ENCODE data around the gene RPS16.

The RPS16 gene

DNA sequence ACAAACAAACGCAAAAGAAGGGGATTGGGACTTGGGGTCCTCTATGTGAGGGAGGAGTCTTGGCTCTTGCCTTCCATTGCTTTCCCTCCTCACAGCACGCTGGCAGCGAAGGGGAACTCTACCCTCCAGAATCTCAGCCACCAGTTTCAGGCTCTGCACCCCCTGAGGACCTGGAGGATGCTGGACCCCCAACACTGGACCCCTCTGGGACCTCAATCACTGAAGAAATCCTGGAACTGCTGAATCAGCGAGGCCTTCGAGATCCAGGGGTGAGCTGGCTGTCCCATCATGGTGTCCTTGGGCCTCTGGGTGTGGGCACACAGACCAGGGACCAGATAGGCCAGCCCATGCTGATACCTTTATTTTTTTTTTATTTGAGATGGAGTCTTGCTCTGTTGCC, 13.7 kb downstream of the RPS16 start:
- DNase-seq (ENCODE audit: low read depth in 2 of 2) = no peak

DNA sequence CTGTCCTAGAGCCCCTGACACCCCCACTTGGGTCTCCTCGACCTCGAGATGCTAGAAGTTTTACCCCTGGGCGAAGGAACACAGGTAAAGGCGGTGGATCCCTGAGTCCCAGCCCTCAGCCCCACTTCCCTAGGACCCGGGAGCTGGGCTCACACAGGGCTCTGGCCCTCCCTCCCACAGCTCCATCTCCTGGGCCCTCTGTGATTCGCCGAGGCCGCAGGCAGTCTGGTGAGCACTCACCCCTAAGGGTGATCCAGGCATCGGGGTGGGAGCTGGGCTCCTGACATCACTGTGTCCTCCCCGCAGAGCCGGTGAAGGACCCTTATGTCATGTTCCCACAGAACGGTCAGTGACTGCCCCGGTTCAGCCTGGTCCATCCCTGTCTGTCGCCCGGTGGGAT, 15.0 kb downstream of the RPS16 start:
- DNase-seq (ENCODE audit: low read depth in 2 of 2) = no peak

DNA sequence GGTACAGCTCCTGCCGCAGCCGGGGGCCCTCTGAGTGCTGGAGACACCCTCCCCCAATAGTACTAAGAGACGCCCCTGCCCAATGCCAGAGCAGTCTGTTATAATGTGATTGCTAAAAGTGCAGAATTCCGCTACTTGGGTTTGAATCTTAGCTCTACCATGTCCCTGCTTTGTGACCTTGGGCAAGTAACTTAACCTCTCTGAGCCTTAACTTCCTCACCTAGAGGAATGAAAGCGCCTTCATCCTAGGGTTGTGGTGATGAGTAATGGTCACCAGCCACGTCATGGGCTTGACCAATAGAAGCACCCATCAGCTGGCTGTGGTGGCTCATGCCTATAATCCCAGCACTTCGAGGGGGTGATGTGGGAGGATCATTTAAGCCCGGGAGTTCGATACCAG, 16.7 kb downstream of the RPS16 start:
- DNase-seq (ENCODE audit: low read depth in 2 of 2) = no peak

DNA sequence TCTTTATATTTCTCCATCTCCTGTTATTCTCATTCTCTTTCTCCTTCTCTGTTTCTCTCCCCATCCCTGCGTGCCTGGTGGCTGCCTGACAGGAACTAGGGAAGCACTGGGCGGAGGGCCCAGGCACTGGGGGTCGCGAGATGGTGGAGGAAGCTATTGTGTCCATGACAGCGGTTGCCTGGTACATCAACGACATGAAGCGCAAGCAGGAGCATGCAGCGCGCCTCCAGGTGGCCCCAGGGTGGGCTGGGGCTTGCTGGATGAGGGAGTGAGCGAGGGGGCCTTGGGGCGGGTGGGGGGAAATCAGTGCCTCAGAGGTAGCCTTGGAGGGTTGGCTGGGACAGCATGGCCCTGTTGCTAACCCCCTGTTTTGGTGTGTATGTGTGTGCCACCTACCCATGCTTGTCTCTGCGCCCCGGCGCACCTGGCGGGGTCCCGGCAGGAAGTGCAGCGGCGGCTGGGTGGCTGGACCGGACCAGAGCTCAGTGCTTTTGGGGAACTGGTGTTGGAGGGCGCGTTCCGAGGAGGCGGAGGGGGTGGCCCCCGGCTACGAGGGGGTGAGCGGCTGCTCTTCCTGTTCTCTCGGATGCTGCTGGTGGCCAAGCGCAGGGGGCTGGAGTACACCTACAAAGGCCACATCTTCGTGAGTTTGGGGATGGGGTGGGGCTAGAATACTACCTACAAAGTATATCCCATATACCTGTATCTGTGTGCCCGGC, 18.1 kb downstream of the RPS16 start:
- DNase-seq (ENCODE audit: low read depth in 2 of 2) = no peak

DNA sequence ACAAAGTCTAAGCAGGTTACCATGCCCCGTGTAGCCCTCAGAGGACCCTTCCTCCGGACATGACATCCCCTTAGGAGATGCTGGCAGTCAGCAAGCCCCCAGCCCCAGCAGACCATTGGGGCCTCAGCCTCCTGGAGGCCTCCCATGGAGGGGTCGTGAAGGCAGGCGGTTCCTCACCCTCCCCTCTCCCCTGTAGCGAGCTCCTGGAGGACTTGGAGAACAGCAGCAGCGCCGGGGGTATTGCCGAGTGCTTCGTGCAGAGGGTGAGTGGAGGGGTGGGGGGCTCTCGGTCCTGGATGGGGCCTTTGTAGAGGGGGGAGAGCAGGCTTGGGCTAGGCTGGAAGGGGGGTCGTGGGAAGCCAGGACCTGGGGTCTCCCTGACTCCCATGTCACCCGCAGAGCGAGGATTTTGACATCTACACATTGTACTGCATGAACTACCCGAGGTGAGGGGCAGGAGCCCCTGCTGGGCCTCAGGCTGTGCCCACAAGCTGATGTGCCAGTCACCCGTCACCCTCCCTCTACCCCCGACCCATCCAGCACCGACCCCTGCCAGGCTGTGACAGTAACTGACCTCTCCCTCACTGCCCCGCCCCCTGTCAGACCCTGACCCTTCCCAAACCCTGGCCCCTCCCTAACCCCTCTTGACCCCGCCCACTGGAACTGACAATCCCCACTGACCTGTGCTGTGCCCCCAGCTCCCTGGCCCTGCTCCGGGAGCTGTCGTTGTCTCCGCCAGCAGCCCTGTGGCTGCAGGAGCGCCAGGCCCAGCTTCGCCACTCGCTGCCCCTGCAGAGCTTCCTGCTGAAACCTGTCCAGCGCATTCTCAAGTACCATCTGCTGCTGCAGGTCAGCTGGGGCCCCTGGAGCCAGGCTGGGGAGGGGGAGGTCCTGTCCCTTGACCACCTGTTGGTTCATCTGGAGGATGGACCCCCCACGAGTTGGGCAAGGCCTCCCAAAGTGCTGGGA, 19.3 kb downstream of the RPS16 start:
- DNase-seq (ENCODE audit: low read depth in 2 of 2) = no peak

DNA sequence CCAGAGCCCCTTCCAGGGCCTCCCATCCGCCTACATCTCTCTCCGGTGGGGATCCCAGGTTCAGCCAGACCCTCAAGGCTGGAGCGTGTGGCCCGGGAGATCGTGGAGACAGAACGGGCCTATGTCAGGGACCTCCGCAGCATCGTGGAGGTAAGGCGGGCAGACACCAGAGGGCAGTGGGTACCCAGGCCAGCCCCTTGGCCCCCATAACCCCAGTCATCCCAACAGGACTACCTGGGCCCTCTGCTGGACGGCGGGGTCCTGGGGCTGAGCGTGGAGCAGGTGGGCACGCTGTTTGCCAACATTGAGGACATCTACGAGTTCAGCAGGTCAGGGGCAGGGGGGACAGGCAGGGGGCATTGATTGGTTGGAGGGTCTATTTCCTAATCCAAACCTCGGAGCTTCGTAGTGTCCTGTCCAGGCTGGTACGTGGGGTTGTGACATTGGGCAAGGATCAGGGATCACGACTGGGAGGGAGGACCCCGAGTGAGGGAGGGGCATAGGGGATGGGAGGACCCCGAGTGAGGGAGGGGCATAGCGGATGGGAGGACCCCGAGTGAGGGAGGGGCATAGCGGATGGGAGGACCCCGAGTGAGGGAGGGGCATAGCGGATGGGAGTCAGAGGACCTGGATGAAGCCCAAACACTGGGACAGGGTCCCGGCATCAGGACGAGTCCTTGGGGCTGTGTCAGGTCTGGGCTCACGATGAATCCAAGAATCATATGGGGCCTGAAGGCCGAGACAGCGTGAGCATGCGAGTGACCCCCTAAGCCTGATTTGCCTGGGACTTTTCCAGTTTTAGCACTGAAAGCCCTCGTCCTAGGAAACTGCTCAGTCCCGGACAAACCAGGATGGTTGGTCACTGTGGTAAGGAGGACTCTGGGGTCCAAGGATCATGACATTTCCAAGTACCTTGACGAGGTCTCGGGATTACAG, 20.4 kb downstream of the RPS16 start:
- no peak for DNase-seq (ENCODE audit: low read depth in 2 of 2)

DNA sequence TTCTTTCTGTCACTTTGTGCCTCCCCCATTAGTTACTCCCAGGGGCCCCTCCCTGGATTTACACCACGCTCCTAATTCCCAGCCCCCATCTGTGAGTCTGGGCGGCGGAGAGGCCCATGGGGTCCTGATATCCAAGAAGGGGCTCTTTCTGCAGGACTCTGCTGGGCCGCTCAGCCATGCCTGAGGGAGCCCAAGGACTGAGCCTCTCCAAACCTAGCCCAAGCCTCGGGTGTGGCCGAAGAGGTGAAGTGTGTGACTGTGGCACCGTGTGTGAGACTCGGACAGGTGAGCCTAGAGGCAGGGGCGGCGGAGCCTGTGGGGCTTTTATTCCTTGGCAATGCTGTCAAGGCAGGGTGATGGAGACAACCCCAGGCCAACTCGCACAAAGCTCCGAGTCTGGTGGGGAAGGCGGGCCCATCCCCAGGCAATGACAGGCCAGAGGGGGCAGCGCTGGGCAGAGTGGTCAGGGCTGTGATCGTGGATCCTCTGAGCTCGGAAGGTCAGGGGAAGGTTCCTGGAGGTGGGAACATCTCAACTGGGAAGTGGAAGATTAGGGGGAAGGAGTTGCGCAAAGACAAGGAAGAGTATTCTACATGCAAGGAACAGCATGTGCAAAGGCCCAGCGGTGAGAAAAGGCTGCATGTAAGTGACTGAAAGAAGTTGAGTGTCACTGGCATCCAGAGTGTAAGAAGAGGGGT, 21.7 kb downstream of the RPS16 start:
- DNase-seq (ENCODE audit: low read depth in 2 of 2) = no peak

DNA sequence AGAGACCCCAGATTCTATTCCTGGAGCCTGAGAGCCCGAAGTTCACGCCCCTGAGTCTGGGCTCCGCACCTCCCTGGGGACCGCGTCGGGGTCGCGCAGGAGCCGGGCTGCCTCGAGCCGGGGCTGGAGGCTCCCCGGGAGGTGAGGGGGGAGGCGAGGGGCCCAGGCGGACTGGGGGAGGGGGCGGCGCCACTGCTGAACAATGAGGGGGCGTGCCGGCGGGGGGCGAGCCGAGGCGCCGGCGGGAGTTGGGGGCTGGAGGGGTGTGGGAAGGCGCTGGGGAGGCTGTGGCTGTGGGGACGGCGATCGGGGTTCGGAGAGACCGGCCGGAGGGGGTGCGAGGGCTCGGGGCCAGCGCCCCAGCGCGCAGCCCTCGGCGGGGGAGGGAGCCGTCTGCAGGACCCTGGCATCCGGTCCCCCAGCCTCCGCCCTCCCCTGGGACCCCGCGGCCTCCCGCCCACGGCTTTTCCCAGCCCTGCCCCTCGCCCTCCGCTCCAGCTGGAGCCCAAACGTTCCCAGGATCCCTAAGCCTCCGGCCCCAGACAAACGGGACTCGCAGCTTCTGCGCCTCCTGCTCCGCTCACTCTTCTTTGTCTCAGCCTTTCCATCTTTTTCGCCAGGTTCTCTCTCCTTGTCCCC, 22.4 kb downstream of the RPS16 start:
- no peak for DNase-seq (ENCODE audit: low read depth in 2 of 2)

DNA sequence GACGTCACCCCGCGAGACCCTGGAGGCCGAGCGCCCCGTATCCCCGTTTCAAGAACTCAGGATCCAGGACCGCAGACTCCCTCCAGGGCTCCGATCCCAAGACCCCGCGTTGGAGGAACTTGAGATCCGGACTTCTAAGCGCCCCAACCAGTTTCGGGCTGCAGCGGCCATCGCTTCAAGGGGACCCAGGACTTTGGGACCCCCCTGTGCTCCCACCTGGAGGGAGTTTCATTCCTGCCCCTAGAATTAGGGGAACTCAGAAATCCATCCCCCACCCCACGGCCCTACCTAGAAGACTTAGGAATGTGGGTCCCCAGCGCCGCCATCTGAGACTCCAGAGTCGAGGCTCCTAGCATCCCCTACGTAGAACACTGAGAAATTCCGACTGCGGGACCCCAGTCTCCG, 22.9 kb downstream of the RPS16 start:
- DNase-seq (ENCODE audit: low read depth in 2 of 2) = no peak

DNA sequence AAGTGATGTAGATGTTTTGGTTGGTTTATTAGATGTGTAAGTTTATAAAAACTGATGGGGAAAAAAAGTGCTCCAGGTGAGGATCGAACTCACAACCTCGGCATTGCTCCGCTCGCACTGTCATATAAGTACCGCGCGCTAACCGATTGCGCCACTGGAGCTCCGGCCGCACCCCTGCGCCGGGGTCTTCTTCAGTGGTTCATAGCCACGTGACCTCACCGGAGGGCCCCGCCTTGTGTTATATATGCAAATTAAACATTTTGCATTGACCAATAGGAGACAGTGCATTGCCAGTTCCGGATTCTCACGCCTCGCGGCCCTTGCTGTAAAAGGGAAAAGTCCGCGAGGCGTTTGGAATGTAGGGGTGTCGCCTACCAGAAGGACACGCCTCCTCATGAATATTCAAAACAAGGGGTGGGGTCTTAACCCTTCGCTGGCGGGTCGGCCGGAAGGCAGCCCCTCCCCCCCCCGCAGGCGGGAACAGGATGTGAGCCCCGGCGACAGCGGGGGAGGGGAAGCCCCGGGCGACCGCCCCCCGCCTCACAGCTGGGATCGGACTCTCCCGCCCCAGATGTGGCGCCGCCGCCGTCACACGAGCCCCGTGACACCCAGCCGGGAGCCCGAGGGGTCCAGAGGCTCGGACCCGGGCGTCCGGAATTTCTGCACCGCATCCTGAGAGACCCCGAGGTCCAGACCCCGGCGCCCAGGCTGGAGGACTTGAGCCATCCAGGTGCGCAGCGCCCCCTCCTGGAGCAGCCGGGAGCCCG, 23.5 kb downstream of the RPS16 start, which contains the start of gene PLEKHG2:
TSS of gene PLEKHG2 (plus strand) at position 570 of the 767 bp plus-strand sequence. CDS start 1,418 bp downstream, outside the sequence.
- peak; percentile 95 to 96 for DNase-seq (ENCODE audit: low read depth in 2 of 2)

DNA sequence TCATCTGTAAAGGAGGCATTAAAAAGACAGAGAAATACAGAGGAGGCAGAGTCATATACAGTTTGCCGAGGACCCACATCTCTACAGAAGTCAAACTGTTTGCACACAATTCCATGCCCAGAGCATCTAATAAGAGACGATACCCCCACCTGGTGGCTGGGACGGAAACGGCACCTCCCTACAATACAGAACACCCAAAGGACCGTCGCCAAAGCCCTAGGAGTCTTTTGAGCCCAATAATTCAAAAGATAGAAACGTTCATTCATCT, 24.0 kb downstream of the RPS16 start:
- peak; percentile 78 to 86 for DNase-seq (ENCODE audit: low read depth in 2 of 2)

DNA sequence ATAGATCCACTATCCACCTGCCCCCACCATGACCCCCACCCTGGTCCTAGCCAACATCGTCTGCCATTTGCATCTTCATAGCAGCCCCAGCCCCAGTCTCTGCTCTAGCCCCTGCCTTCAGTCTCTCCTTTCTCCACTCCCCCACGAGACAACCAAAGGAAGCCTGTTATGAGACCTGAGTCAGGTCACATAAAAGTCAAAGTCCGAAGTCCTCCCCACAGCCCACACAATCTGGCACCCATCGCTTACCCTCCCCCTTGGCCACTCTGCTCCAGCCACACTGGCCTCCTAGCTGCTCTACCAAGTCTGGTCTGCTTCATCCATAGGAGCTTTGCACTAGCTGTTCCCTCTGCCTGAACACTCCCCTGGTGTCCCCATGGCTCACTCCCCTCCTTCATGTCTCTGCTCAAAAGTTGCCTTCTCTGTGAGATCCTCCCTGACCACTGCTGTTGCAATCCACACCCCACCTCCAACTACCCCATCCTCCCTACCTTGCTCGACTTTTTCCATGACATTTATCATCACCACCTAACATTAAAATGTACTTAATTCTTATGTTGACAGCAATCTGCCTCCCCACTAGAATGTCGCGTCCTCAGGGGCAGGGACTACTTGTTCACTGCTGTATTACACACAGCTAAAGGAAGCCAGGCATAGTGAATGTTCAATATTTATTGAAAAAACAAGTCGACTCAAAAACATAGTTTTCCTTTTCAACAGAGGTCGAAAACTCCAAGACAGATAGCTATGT, 24.5 kb downstream of the RPS16 start:
- no peak for DNase-seq (ENCODE audit: low read depth in 2 of 2)

DNA sequence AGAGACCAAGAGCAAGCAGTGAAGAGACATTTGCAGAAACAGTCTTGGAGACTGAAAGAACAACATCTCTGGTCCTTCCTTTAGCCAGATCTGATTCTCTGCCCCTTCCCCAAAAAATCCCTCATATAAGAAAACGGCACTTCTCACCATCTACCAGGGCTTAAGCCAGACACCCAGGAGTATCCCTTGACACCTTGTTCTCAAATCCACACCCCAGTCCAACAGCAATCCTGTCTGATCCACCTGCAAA, 25.0 kb downstream of the RPS16 start:
- no peak for DNase-seq (ENCODE audit: low read depth in 2 of 2)

DNA sequence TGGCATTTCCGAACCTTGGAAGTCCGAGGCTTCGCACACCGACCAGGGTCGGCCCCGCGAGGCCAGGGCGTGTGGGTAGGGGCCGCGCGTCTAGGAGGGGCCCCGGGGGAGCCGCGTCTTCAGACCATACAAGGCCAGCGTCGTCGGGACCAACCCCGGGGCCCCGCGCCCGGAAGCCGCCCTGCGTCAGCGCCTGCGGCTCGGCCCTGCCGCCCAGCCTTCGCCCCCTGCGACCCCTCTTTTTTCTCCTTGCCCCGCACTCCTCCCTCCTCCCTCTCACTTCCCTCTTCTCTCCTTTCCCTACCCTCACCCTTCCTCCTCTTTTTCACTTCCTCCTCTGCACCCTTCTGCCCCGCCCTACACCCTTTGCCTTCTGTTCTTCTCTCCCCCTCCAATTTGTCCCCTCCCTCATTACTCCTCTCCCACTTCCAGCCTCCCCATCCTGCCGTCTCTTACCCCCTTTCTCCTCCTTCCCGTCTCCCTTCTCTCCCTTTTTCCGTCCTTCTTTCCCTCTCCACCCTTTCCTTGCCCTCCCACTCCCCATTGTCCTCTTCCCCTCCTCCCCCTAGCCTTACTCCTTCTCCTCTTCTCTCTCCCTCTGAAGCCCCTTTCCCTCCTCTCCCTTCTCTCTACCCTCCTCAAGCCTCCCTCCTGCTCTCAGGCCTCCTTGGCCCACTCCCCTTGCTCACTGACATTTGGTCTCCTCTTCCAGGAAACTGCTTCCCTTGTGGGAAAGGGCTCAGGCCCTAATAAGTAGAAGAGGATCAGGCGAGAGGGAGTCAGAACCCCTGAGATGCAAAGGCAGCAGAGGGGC, 25.5 kb downstream of the RPS16 start:
- DNase-seq (ENCODE audit: low read depth in 2 of 2) = peak in 1 of 2 donors; percentile 47

DNA sequence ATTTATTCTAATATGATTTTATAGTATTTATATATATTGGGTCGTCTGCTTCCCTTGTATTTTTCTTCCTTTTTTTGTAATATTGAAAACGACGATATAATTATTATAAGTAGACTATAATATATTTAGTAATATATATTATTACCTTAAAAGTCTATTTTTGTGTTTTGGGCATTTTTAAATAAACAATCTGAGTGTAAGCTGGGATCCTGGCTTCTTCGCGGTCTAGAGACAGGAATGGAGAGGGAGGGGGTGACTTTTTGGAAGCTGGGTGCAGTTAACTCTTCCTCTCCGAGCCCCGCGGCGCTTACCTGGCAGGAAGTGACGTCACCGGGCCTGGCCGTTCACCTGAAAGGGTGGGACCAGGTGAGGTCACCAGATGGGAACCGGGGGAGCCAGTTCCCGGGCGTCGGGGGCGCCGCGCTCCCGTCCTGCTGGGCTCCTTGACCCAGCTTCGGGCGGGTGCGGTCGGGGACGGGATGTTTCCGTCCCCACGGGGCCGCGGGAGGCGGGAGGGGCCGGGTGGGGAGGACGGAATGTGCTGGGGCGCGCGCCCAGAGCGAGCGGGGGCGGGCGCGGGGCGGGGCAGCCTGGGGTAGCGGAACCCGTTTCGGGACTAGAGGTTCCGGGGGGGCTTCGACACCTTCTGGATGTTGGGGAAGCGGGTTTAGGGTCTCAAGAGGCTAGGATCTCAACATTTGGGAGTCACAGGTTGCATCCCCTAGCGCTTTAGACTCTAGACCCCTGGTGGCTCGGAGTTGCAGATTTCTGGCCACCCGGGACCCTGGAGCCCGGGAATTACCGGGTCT, 26.3 kb downstream of the RPS16 start:
- peak in 1 of 2 donors; percentile 76 for DNase-seq (ENCODE audit: low read depth in 2 of 2)

DNA sequence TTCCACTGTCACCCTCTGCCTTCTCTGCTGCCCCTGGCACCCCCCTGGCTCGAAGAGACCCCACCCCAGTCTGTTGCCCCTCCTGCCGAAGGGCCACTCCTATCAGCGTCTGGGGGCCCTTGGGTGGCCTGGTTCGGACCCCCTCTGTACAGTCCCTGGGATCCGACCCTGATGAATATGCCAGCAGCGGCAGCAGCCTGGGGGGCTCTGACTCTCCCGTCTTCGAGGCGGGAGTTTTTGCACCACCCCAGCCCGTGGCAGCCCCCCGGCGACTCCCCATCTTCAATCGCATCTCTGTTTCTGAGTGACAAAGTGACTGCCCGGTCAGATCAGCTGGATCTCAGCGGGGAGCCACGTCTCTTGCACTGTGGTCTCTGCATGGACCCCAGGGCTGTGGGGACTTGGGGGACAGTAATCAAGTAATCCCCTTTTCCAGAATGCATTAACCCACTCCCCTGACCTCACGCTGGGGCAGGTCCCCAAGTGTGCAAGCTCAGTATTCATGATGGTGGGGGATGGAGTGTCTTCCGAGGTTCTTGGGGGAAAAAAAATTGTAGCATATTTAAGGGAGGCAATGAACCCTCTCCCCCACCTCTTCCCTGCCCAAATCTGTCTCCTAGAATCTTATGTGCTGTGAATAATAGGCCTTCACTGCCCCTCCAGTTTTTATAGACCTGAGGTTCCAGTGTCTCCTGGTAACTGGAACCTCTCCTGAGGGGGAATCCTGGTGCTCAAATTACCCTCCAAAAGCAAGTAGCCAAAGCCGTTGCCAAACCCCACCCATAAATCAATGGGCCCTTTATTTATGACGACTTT, 27.1 kb downstream of the RPS16 start:
- no peak for DNase-seq (ENCODE audit: low read depth in 2 of 2)
